Smooth muscle cell (in vitro differentiated cells): ENCODE measurements around the gene ZFR2. TPM values are rescaled to one million over a fixed set of nuclear protein-coding genes. Genes with fewer than 3 reads are reported as not detected.

Experiments used
- DNase-seq: peaks from one replicate; lab custom pipeline; 2025; ENCODE audit not compliant: unreplicated experiment; lab: John Stamatoyannopoulos, UW
- H2AFZ ChIP-seq: fragments of 200-600 bp; sonication (generic); 2 replicates; pipeline ENCODE4 v1.6.0; 2016; ENCODE audit warnings: antibody characterized with exemption, low read depth, mild to moderate bottlenecking
- H3F3A ChIP-seq: fragments of 200-600 bp; sonication (generic); 2 replicates; pipeline ENCODE4 v1.6.0; 2017; ENCODE audit warnings: antibody characterized with exemption, low read depth
- H3K27ac ChIP-seq: fragments of 200-600 bp; sonication (generic); 2 replicates; pipeline ENCODE4 v1.5.1; 2016; ENCODE audit warnings: low read depth, mild to moderate bottlenecking
- H3K27me3 ChIP-seq: fragments of 200-600 bp; sonication (generic); 2 replicates; pipeline ENCODE4 v1.6.1; 2016; ENCODE audit warnings: low read depth, mild to moderate bottlenecking
- H3K36me3 ChIP-seq: fragments of 200-600 bp; sonication (generic); 2 replicates; pipeline ENCODE4 v1.5.1; 2016; ENCODE audit warnings: low read depth
- H3K4me1 ChIP-seq: fragments of 200-600 bp; sonication (generic); 2 replicates; pipeline ENCODE4 v1.5.1; 2016; ENCODE audit warnings: low read depth
- H3K4me2 ChIP-seq: fragments of 200-600 bp; sonication (generic); 2 replicates; pipeline ENCODE4 v1.6.0; 2016; ENCODE audit warnings: mild to moderate bottlenecking
- H3K4me3 ChIP-seq: fragments of 200-600 bp; sonication (generic); 2 replicates; pipeline ENCODE4 v1.5.1; 2016; ENCODE audit warnings: mild to moderate bottlenecking
- H3K79me2 ChIP-seq: fragments of 200-600 bp; sonication (generic); 2 replicates; pipeline ENCODE4 v1.6.0; 2016; ENCODE audit warnings: low read depth, mild to moderate bottlenecking
- H3K9ac ChIP-seq: fragments of 200-600 bp; sonication (generic); 2 replicates; pipeline ENCODE4 v1.6.0; 2016; ENCODE audit warnings: low read depth
- H3K9me3 ChIP-seq: fragments of 200-600 bp; sonication (generic); replicated peaks from 2 replicates; pipeline ENCODE4 v1.5.1; 2016; ENCODE audit warnings: low read depth
- H4K20me1 ChIP-seq: fragments of 200-600 bp; sonication (generic); 2 replicates; pipeline ENCODE4 v1.6.0; 2016; ENCODE audit warnings: low read depth
- CTCF ChIP-seq: fragments of 200-600 bp; sonication (generic); IDR thresholded peaks from 2 replicates; pipeline ENCODE4 v1.5.1; 2017; ENCODE audit warnings: borderline replicate concordance, mild to moderate bottlenecking, antibody characterized with exemption; ENCODE audit not compliant: insufficient read depth, poor library complexity, severe bottlenecking
- WGBS: methylation state at CpG from one replicate; pipeline ENCODE4 v1.1.7; 2016; ENCODE audit warnings: low lambda C conversion rate; 5-methylcytosine and 5-hydroxymethylcytosine counted together
- polyA plus RNA-seq: library from polyadenylated mRNA; unstranded; fragments of >200 nt; fragmentation: Nextera tagmentation; extraction: Ambion mirVana; gene quantifications from 2 replicates; pipeline ENCODE4 v1.2.1, GENCODE V29; 2016
- total RNA-seq: library from RNA; depleted of rRNA; stranded (reverse); fragments of >200 nt; gene quantifications from 2 replicates; pipeline ENCODE4 v1.2.3, GENCODE V29; 2014

ZFR2 gene
- total and polyA plus RNA-seq, 2 experiments from 2014 or later = 0.54 to 1.8 TPM

GRCh38 chr19:3778104-3778867 lies 90.6 kb downstream of the ZFR2 start:
- H3K4me3 ChIP-seq = no peak overlapping the region
- H2AFZ ChIP-seq = no peak overlapping the region
- no peaks in the 10 kb centered on the region for H3K79me2 ChIP-seq
- DNase-seq = no peak
- H3K4me2 ChIP-seq = no peak overlapping the region
- TF ChIP-seq CTCF = no peak
- no peaks in the 10 kb centered on the region for H3F3A ChIP-seq
- 88% methylated on average over 33 of the region's 37 CpGs for WGBS
- H3K27ac ChIP-seq = no peak overlapping the region
- peaks cover 8% of the 10 kb centered on the region for H3K9me3 ChIP-seq
- no peaks in the 10 kb centered on the region for H4K20me1 ChIP-seq
- H3K27me3 ChIP-seq = no peaks in the 10 kb centered on the region
- no peaks in the 10 kb centered on the region for H3K4me1 ChIP-seq
- no peak overlapping the region for H3K9ac ChIP-seq
- no peaks in the 10 kb centered on the region for H3K36me3 ChIP-seq

- Histone ChIP-seq H2AFZ (no peak overlapping the region), H3K27me3 (no peaks in the 10 kb centered on the region), H4K20me1 (no peaks in the 10 kb centered on the region), H3K36me3 (no peaks in the 10 kb centered on the region), H3K4me2 (no peak overlapping the region), H3K9me3 (peaks cover 4% of the 10 kb centered on the region), H3K9ac (no peak overlapping the region), H3K27ac (no peak overlapping the region), H3F3A (no peaks in the 10 kb centered on the region), H3K4me1 (no peaks in the 10 kb centered on the region), H3K79me2 (no peaks in the 10 kb centered on the region), H3K4me3 (no peak overlapping the region)
- no peak for DNase-seq
- no peak for TF ChIP-seq CTCF
- WGBS = 93% methylated on average over 1 of the region's 1 CpG
Observed at GRCh38 chr19:3776479-3777040, 92.3 kb downstream of the ZFR2 start.

GRCh38 chr19:3775831-3776230 lies 93.0 kb downstream of the ZFR2 start:
- Histone ChIP-seq H3K27ac (no peak overlapping the region), H3K4me1 (no peaks in the 10 kb centered on the region), H2AFZ (no peak overlapping the region), H3K27me3 (no peaks in the 10 kb centered on the region), H3F3A (no peaks in the 10 kb centered on the region), H3K9ac (no peak overlapping the region), H3K4me3 (no peak overlapping the region), H3K79me2 (no peaks in the 10 kb centered on the region), H3K9me3 (no peaks in the 10 kb centered on the region), H3K4me2 (no peak overlapping the region), H4K20me1 (no peaks in the 10 kb centered on the region), H3K36me3 (no peaks in the 10 kb centered on the region)
- WGBS = 89% methylated on average over 5 of the region's 5 CpGs
- DNase-seq = no peak
- no peak for TF ChIP-seq CTCF

GRCh38 chr19:3775374-3775711 lies 93.5 kb downstream of the ZFR2 start:
- no peak overlapping the region for H3K4me2 ChIP-seq
- no peaks in the 10 kb centered on the region for H3K4me1 ChIP-seq
- H3F3A ChIP-seq = no peaks in the 10 kb centered on the region
- DNase-seq = no peak
- H3K9me3 ChIP-seq = no peaks in the 10 kb centered on the region
- H3K27ac ChIP-seq = no peak overlapping the region
- H3K27me3 ChIP-seq = no peaks in the 10 kb centered on the region
- H4K20me1 ChIP-seq = no peaks in the 10 kb centered on the region
- H3K9ac ChIP-seq = no peak overlapping the region
- TF ChIP-seq CTCF = no peak
- 85% methylated on average over 2 of the region's 2 CpGs for WGBS
- H3K79me2 ChIP-seq = no peaks in the 10 kb centered on the region
- H3K36me3 ChIP-seq = no peaks in the 10 kb centered on the region
- H2AFZ ChIP-seq = no peak overlapping the region
- no peak overlapping the region for H3K4me3 ChIP-seq
